Psoas muscle (tissue), 8 donors: ENCODE data around the gene SPTAN1. TPM values are rescaled to one million over a fixed set of nuclear protein-coding genes. Genes with fewer than 3 reads are reported as not detected.
A peak's percentile ranks its signal among the peaks of the same experiment; 100 is the strongest.
"Not testable (repeated sequence)": the region's sequence is repeated elsewhere in the genome, so short reads cannot be mapped to it uniquely, and the experiment has no call there.

ENCODE experiments used
- ATAC-seq, 4 donors: fragments of 200-7000 bp; cut with Tn5 transposase; one replicate each; pipeline ENCODE4 v1.9.1; 2020; ENCODE audit warnings: moderate library complexity in 3 of 4, mild to moderate bottlenecking in 2 of 4
- DNase-seq, 2 donors: peaks; one replicate each; pipeline ENCODE4 v3.0.0-alpha.2; 2020
- H3K27ac ChIP-seq: fragments of 200-600 bp; one replicate; pipeline ENCODE4 v1.8.0; 2022
- H3K27me3 ChIP-seq, 3 donors: fragments of 200-600 bp in 1 of 3; one replicate each; pipeline versions ENCODE4 v1.6.1 to v1.8.0; 2013 to 2022; ENCODE audit warnings: low read length in 2 of 3, mild to moderate bottlenecking in 2 of 3, moderate library complexity in 1 of 3; ENCODE audit not compliant: insufficient read depth in 3 of 3
- H3K36me3 ChIP-seq, 2 donors: fragments of 200-600 bp in 1 of 2; one replicate each; pipeline versions ENCODE4 v1.6.1 to v1.8.0; 2013 to 2022; ENCODE audit warnings: low read depth in 1 of 2, mild to moderate bottlenecking in 1 of 2, moderate library complexity in 1 of 2; ENCODE audit not compliant: insufficient read depth in 1 of 2
- H3K4me1 ChIP-seq: fragments of 200-600 bp; one replicate; pipeline ENCODE4 v1.8.0; 2022
- H3K4me3 ChIP-seq: fragments of 200-600 bp; one replicate; pipeline ENCODE4 v1.8.0; 2022; ENCODE audit warnings: mild to moderate bottlenecking
- H3K9me3 ChIP-seq: fragments of 200-600 bp; one replicate; pipeline ENCODE4 v1.8.0; 2022
- CTCF ChIP-seq: fragments of 200-600 bp; IDR thresholded peaks from one replicate; pipeline ENCODE4 v1.8.0; 2022; ENCODE audit warnings: antibody characterized with exemption
- WGBS, 3 donors: extraction: QIAGEN DNeasy Blood & Tissue Kit; methylation state at CpG; one replicate each; pipeline versions ENCODE4 v1.1.6 to v1.1.7; 2013; 5-methylcytosine and 5-hydroxymethylcytosine counted together
- intact Hi-C, 2 donors: fragments of 100-400 bp; cut with DNase I; formaldehyde crosslinking; loops; one replicate each; pipeline versions ENCODE4 v1.11.0 to v1.14.2; 2022
- long read RNA-seq, 2 donors: library from polyadenylated mRNA; unstranded; transcript quantifications; one replicate each; pipeline ENCODE4 v2.0.0, GENCODE V29; 2021
- polyA plus RNA-seq, 3 donors: library from polyadenylated mRNA; stranded (reverse); fragments of 200-250 nt; gene quantifications; one replicate each; pipeline ENCODE4 v1.2.3, GENCODE V29; 2013
- total RNA-seq, 4 donors: library from RNA; stranded (reverse); fragmentation: NEBNext Ultra II Directional in 2 of 4; extraction: Animal tissue kit (Norgen Biotek cat#: 25700) in 2 of 4; gene quantifications; one replicate each; pipeline versions ENCODE4 v1.2.1 to v1.2.4, GENCODE V29; 2021 to 2023
- donor health status: healthy with polysubstance abuse.
- donor health status: DM: no; HTN: no; CAD: no; lungs with moderate emphysema.
- donor health status: Bipolar disorder and iron deficiency.
- donor health status: healthy.
- donor health status: DM: yes; HTN: yes; CAD: no.
- donor health status: DM: no; HTN: no; CAD: no.
- donor health status: DM: no; HTN: no; CAD: no.
- donor health status: DM: yes; HTN: yes; CAD: no.

Gene SPTAN1
- total RNA-seq (10 to 100 TPM; 42.6 to 91.4 (median 56.2) TPM), polyA plus RNA-seq (10 to 100 TPM; 18.1 to 30.7 (median 26.4) TPM)
- long read RNA-seq, donor 1, partial matches to known transcripts = 7 of 9 reads
- long read RNA-seq, donor 1, other reads (novel, unspliced or antisense) = 2 of 9 reads
- long read RNA-seq, donor 2, full-length matches to known transcripts = 4 of 14 reads
- long read RNA-seq, donor 2, partial matches to known transcripts = 7 of 14 reads
- long read RNA-seq, donor 2, other reads (novel, unspliced or antisense) = 3 of 14 reads

GRCh38 chr9:128552153-128552743 is at the start of gene SPTAN1:
TSS of gene SPTAN1 (plus strand) at chr9:128552587. CDS start at chr9:128566741, 14,154 bp downstream.
- Histone ChIP-seq H3K27me3 (no peaks in the 10 kb centered on the region), H3K4me1 (peaks cover 44% of the 10 kb centered on the region), H3K27ac (peak within 1 kb of the TSS; percentile 90), H3K4me3 (peak within 1 kb of the TSS; percentile 96), H3K36me3 (no peaks in the 10 kb centered on the region), H3K9me3 (no peaks in the 10 kb centered on the region)
- 1% methylated on average over 41 to 81 of the region's 81 CpGs for WGBS, 3 donors
- peak; percentile 93 to 95 (median 94) for ATAC-seq
- TF ChIP-seq CTCF = peak; percentile 10
- DNase-seq = peak; percentile 92 to 95
- intact Hi-C loops = loop anchor here in 1 of 2 donors (2.0 kb wide), 1 partner anchor 47 kb away; the partner anchor contains the start of gene GLE1

- DNase-seq, H3K9me3 ChIP-seq, H3K27ac ChIP-seq, ATAC-seq, H3K27me3 ChIP-seq, intact Hi-C loops: not testable (repeated sequence)
- Histone ChIP-seq H3K36me3 (peaks cover 0 to 22% of the 10 kb centered on the region in 2 donors), H3K4me1 (peaks cover 17% of the 10 kb centered on the region), H3K4me3 (peak overlapping the region; percentile 86)
- WGBS, 3 donors = 51 to 54% (median 53%) methylated on average over 14 of the region's 14 CpGs
These were observed 49.0 kb upstream of the SPTAN1 start for GRCh38 chr9:128503415-128503825.

DNA sequence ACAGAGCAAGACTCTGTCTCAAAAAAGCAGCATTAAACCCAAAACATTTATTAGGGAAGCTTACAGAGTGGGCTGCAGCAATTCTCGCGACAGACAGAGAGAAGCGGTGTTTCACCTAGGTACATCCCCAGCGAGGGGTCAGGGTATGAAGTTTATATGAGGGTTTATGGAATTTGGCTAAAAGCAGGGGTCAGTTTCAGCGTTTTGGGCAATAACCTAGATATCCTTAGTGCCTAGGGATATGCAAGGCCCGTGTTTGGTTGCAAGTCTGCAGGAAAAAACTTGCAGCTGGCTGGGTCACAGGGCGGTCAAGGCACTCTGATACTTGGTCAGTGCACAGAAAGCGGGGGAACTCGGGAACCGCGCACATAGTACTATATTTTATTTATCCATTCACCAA is 48.5 kb upstream of the SPTAN1 start:
- intact Hi-C loops = loop anchor here in 1 of 2 donors (1.0 to 2.0 kb wide), 3 partner anchors 48 to 65 kb away; partner anchors contain the start of genes ODF2 and SPTAN1
- DNase-seq (peak in 1 of 2 donors; percentile 17), ATAC-seq (peak in 3 of 4 donors; percentile 22 to 38 (median 35))
- H3K27me3 ChIP-seq = no peaks in the 10 kb centered on the region
- 12 to 14% (median 14%) methylated on average over 11 of the region's 11 CpGs for WGBS, 3 donors
- peaks cover 0 to 22% of the 10 kb centered on the region in 2 donors for H3K36me3 ChIP-seq
- H3K9me3 ChIP-seq = no peaks in the 10 kb centered on the region
- H3K27ac ChIP-seq = peak overlapping the region; percentile 89
- H3K4me1 ChIP-seq = peaks cover 17% of the 10 kb centered on the region
- peak overlapping the region; percentile 86 for H3K4me3 ChIP-seq
- no peak for TF ChIP-seq CTCF

DNA sequence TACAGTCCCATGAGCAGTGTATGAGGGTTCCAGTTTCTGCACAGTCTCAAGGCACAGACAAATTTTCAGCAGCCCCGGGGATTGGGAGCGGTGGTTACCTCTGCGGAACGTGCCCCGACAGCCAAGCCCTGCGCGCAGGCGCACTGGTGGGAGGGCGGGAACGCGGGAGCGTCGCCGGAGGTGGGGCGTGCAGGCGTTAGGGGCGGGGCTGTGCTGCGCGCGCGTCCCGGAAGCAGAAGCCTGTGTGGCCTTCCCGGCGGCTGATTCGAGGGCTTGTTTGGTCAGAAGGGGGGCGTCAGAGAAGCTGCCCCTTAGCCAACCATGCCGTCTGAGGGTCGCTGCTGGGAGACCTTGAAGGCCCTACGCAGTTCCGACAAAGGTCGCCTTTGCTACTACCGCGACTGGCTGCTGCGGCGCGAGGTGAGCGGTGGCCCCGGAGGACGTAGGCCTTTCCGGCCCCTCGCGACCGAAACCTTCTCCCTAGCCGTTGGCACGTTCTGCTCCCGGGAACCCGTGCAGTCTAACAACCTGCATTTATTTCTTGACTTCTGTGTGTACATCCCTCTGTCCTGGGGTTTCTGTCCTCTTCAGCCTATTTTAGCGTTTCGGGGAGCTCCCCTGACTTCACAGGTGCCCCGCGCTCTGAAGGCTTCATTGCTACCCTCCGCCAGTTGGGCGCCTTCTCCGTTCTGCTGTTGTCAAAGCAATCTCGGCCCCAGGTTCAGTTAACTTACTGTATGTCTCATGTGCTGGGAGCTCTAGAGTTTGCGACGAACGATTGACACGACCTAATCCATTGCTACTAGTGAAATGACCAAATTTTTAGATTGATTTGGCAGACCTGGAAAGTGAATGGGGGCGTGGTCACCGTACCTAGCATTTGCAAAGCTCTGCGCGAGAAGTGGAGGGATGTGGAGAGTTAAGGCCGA is 47.6 kb upstream of the SPTAN1 start, which contains the start of gene GLE1:
GLE1 (plus strand) TSS at position 235 of the 929 bp plus-strand sequence; CDS start at position 322, 87 bp downstream.
- ATAC-seq = peak; percentile 99 to 100 (median 99)
- Histone ChIP-seq H3K4me1 (peaks cover 17% of the 10 kb centered on the region), H3K9me3 (no peaks in the 10 kb centered on the region), H3K27ac (peak within 1 kb of the TSS; percentile 89), H3K27me3 (no peaks in the 10 kb centered on the region), H3K36me3 (peaks cover 0 to 24% of the 10 kb centered on the region in 2 donors), H3K4me3 (peak within 1 kb of the TSS; percentile 86)
- intact Hi-C loops = loop anchor here in 1 of 2 donors (1.0 to 2.0 kb wide), 3 partner anchors 48 to 66 kb away; partner anchors contain the start of genes ODF2 and SPTAN1
- no peak for TF ChIP-seq CTCF
- 0 to 1% (median 0%) methylated on average over 62 to 64 of the region's 64 CpGs for WGBS, 3 donors
- DNase-seq = peak; percentile 96 to 98
